ENCODE data around the gene FOXS1. TPM values are rescaled to one million over a fixed set of nuclear protein-coding genes. Genes with fewer than 3 reads are reported as not detected.

FOXS1 gene
- total RNA-seq: not detected

DNA sequence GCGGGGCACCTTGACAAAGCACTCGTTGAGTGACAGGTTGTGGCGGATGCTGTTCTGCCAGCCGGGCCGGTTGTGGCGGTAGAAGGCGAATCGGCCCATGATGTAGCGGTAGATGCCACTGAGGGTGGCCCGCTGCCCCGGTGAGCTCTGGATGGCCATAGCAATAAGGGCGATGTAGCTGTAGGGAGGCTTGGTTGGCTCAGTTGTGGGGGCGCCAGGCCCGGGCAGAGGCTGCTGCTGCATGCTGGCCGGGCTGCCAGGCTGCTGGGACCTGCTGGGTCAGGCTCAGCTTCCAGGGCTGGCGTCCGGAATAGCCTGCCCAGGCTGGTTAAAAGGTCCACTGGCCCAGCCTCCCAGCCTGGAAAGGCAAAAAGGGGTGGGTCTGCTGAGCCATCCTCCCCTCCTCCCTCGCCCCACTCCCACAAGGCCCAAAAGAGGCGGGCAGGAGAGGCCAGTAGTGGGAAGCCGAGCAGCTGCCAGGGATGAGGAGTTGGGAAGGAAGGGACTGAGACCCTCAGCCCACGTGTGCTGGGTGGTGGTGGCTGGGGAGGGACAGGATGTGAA is at the start of gene FOXS1:
FOXS1 (minus strand) TSS at position 305 of the 564 bp plus-strand sequence; CDS start at position 243, 62 bp downstream.
- Mint-ChIP-seq H3K36me3 (no peaks in the 10 kb centered on the region), H3K27me3 (peaks cover 6 to 8% of the 10 kb centered on the region in 2 donors), H3K27ac (no peak within 1 kb of the TSS), H3K9me3 (no peaks in the 10 kb centered on the region), H3K4me3 (no peak within 1 kb of the TSS), H3K4me1 (ENCODE audit: low read depth in 2 of 2) (no peaks in the 10 kb centered on the region)
- DNase-seq (ENCODE audit: low spot score) (no peak), ATAC-seq (no peak)

DNA sequence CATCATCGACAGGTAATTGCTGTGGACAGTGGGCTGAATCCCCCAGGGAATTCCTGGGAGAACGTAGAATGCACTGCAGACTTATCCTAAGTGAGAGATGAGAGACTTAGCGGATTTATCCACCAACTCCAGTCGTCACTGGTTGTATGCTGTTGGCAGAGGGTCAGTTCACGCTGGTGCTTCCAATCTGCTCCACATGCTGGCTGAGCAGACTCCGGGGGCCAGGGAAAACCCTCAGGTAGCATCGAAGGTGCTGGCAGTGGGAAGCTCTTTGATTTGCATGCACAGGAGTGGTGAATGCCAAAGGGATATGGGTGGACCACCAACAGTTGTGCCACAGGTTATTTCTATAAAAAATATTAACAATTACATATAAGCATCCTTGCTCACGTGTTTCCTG is 45.2 kb upstream of the FOXS1 start:
- Mint-ChIP-seq H3K9me3 (no peaks in the 10 kb centered on the region), H3K36me3 (no peaks in the 10 kb centered on the region), H3K4me1 (ENCODE audit: low read depth in 2 of 2) (peaks cover 0 to 3% of the 10 kb centered on the region in 2 donors), H3K4me3 (no peak overlapping the region), H3K27ac (no peak overlapping the region), H3K27me3 (peaks cover 11 to 12% of the 10 kb centered on the region in 2 donors)
- DNase-seq (ENCODE audit: low spot score) (no peak), ATAC-seq (no peak)

DNA sequence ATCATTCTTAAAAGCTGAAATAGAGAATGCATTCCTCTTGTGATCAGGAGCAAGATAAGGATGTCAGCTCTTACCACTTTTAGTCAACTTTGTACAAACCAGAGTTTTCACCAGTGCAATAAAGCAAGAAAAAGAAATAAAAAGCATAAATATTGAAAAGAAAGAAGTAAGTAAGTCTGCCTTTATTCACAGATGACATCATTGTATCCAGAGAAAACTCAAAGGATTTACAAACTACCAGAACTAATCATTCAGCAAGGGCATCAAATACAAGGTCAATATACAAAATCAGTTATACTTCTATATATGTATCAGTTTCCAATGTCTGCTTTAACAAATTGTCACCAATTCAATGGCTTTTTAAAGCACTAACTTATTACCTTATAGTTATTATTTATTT is 38.4 kb upstream of the FOXS1 start:
- ATAC-seq: no peak
- no peaks in the 10 kb centered on the region for H3K36me3 Mint-ChIP-seq
- no peak for DNase-seq (ENCODE audit: low spot score)
- no peaks in the 10 kb centered on the region for H3K9me3 Mint-ChIP-seq
- H3K27me3 Mint-ChIP-seq: peaks cover 7 to 10% of the 10 kb centered on the region in 2 donors
- H3K27ac Mint-ChIP-seq: no peak overlapping the region
- H3K4me3 Mint-ChIP-seq: no peak overlapping the region
- H3K4me1 Mint-ChIP-seq (ENCODE audit: low read depth in 2 of 2): peaks cover 6 to 15% of the 10 kb centered on the region in 2 donors

DNA sequence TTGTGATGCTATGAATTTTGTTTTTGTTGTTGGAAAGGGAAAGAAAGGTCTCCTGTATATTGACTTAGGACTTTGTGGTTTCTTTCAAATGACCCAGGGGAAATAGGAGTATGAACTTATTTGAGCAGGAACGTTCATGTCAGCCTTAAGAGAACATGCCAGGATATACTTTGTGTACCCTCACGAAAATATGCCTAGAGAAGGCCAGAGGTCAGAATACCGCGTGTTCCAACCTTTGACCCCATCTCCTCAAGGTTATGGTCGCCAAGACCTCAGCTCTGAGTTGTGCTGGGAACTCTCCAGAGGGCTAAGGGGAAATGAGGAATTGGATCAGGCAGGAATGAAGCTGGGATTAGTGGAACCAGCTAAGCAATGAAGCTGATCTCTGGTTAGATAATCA is 36.5 kb upstream of the FOXS1 start:
- H3K27ac Mint-ChIP-seq: no peak overlapping the region
- no peaks in the 10 kb centered on the region for H3K9me3 Mint-ChIP-seq
- peaks cover 7 to 13% of the 10 kb centered on the region in 2 donors for H3K27me3 Mint-ChIP-seq
- ATAC-seq: no peak
- no peaks in the 10 kb centered on the region for H3K36me3 Mint-ChIP-seq
- no peak for DNase-seq (ENCODE audit: low spot score)
- H3K4me1 Mint-ChIP-seq (ENCODE audit: low read depth in 2 of 2): peaks cover 6 to 15% of the 10 kb centered on the region in 2 donors
- peak overlapping the region; percentile 90 for H3K4me3 Mint-ChIP-seq

DNA sequence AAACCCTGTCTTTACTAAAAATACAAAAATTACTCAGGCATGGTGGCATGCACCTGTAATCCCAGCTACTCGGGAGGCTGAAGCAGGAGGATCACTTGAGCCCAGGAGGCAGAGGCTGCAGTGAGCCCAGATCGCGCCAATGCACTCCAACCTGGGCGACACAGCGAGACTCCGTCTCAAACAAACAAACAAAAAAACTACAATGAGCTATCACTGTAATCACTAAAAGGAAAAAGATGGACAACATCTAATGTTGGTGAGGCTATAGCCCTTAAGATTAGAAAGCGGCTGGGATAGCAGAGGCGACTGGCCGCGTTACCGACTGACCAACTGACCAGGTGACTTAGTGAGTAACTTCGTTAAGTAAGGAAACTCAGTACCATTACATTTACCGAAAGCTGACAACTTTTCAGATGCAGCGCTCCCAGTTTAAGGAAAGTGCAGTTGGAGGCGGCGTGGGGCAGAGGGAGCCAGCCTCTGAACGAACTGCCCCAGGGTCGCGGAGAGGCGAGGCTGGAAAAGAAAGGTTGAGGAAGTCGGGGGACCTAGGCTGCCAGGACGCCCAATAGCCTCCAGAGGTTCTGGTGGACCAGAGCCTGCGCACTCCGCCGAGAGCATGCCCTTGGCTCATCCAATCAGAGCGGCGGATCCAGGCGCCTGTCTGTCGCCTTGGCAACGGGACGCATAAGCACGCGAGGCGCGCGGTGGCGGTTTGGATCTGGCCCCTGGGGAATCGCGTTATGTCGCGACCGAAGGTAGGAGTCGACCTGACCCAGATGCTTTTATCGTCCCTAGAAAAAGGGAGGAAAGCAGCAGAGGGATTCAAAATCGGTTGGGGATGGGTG is 34.0 kb upstream of the FOXS1 start:
- peak; percentile 87 for DNase-seq (ENCODE audit: low spot score)
- Mint-ChIP-seq H3K36me3 (no peaks in the 10 kb centered on the region), H3K4me1 (ENCODE audit: low read depth in 2 of 2) (peaks cover 6 to 15% of the 10 kb centered on the region in 2 donors), H3K4me3 (peak overlapping the region; percentile 90), H3K27ac (peak overlapping the region in 1 of 2 donors; percentile 73), H3K27me3 (peaks cover under 1 to 16% of the 10 kb centered on the region in 2 donors), H3K9me3 (no peaks in the 10 kb centered on the region)
- ATAC-seq: peak; percentile 97 to 98

- no peak overlapping the region for H3K4me3 Mint-ChIP-seq
- no peak overlapping the region for H3K27ac Mint-ChIP-seq
- ATAC-seq (no peak), DNase-seq (ENCODE audit: low spot score) (no peak)
- peaks cover 16 to 22% of the 10 kb centered on the region in 2 donors for H3K27me3 Mint-ChIP-seq
- H3K9me3 Mint-ChIP-seq: no peaks in the 10 kb centered on the region
- peaks cover 6 to 15% of the 10 kb centered on the region in 2 donors for H3K4me1 Mint-ChIP-seq (ENCODE audit: low read depth in 2 of 2)
- H3K36me3 Mint-ChIP-seq: no peaks in the 10 kb centered on the region
Measured at GRCh38 chr20:31877684-31878083, 32.3 kb upstream of the FOXS1 start.

- Mint-ChIP-seq H3K9me3 (no peaks in the 10 kb centered on the region), H3K4me1 (ENCODE audit: low read depth in 2 of 2) (peaks cover 11 to 14% of the 10 kb centered on the region in 2 donors), H3K27ac (no peak overlapping the region), H3K36me3 (no peaks in the 10 kb centered on the region), H3K4me3 (no peak overlapping the region), H3K27me3 (peaks cover 32 to 37% of the 10 kb centered on the region in 2 donors)
- ATAC-seq (no peak), DNase-seq (ENCODE audit: low spot score) (no peak)
Measured at GRCh38 chr20:31875671-31876070, 30.3 kb upstream of the FOXS1 start.

- Mint-ChIP-seq H3K9me3 (no peaks in the 10 kb centered on the region), H3K4me3 (no peak overlapping the region), H3K4me1 (ENCODE audit: low read depth in 2 of 2) (peaks cover 11 to 15% of the 10 kb centered on the region in 2 donors), H3K36me3 (no peaks in the 10 kb centered on the region), H3K27me3 (peaks cover 47 to 56% of the 10 kb centered on the region in 2 donors), H3K27ac (no peak overlapping the region)
- ATAC-seq (no peak), DNase-seq (ENCODE audit: low spot score) (no peak)
Measured at GRCh38 chr20:31872406-31872805, 27.0 kb upstream of the FOXS1 start.

GRCh38 chr20:31871618-31871954 is 26.2 kb upstream of the FOXS1 start:
- ATAC-seq: no peak
- Mint-ChIP-seq H3K27me3 (peaks cover 47 to 56% of the 10 kb centered on the region in 2 donors), H3K4me1 (ENCODE audit: low read depth in 2 of 2) (peaks cover 11 to 15% of the 10 kb centered on the region in 2 donors), H3K4me3 (peak overlapping the region; percentile 82), H3K27ac (no peak overlapping the region), H3K36me3 (no peaks in the 10 kb centered on the region), H3K9me3 (no peaks in the 10 kb centered on the region)
- DNase-seq (ENCODE audit: low spot score): no peak

- peak overlapping the region; percentile 82 for H3K4me3 Mint-ChIP-seq
- H3K9me3 Mint-ChIP-seq: no peaks in the 10 kb centered on the region
- H3K27me3 Mint-ChIP-seq: peaks cover 47 to 56% of the 10 kb centered on the region in 2 donors
Measured at GRCh38 chr20:31870726-31871617, 25.6 kb upstream of the FOXS1 start.

GRCh38 chr20:31869942-31870725 is 24.7 kb upstream of the FOXS1 start, which contains the start of the genes DUSP15 and TTLL9:
DUSP15 (minus strand) TSS chr20:31870527; CDS start chr20:31870337, 190 bp downstream.
TTLL9 (plus strand) TSS chr20:31870634; CDS start chr20:31871127, 493 bp downstream.
- H3K9me3 Mint-ChIP-seq: no peaks in the 10 kb centered on the region
- H3K4me3 Mint-ChIP-seq: peak within 1 kb of the TSS; percentile 97
- H3K27me3 Mint-ChIP-seq: peaks cover 44 to 56% of the 10 kb centered on the region in 2 donors
- peaks cover 11 to 15% of the 10 kb centered on the region in 2 donors for H3K4me1 Mint-ChIP-seq (ENCODE audit: low read depth in 2 of 2)
- no peak for DNase-seq (ENCODE audit: low spot score)
- H3K27ac Mint-ChIP-seq: peak within 1 kb of the TSS in 1 of 2 donors; percentile 51
- peak; percentile 57 to 71 for ATAC-seq
- H3K36me3 Mint-ChIP-seq: no peaks in the 10 kb centered on the region

More at GRCh38 chr20:31870726-31871617, 25.6 kb upstream of the FOXS1 start:
- no peak for ATAC-seq
- Mint-ChIP-seq H3K27ac (no peak overlapping the region), H3K4me1 (ENCODE audit: low read depth in 2 of 2) (peaks cover 11 to 15% of the 10 kb centered on the region in 2 donors), H3K36me3 (no peaks in the 10 kb centered on the region)
- no peak for DNase-seq (ENCODE audit: low spot score)

GRCh38 chr20:31869673-31869941 is 24.2 kb upstream of the FOXS1 start:
- Mint-ChIP-seq H3K4me3 (peak overlapping the region; percentile 97), H3K27ac (peak overlapping the region in 1 of 2 donors; percentile 51), H3K9me3 (no peaks in the 10 kb centered on the region), H3K36me3 (no peaks in the 10 kb centered on the region), H3K4me1 (ENCODE audit: low read depth in 2 of 2) (peaks cover 11 to 15% of the 10 kb centered on the region in 2 donors), H3K27me3 (peaks cover 42 to 56% of the 10 kb centered on the region in 2 donors)
- ATAC-seq (no peak), DNase-seq (ENCODE audit: low spot score) (no peak)
